Liver (tissue), 9 donors: ENCODE measurements around the gene TEC. TPM values are rescaled to one million over a fixed set of nuclear protein-coding genes. Genes with fewer than 3 reads are reported as not detected.

ENCODE experiments used
- DNase-seq: peaks from one replicate; pipeline ENCODE4 v3.0.0-alpha.2; 2017; ENCODE audit warnings: low spot score
- H3K27ac ChIP-seq, 2 donors: one replicate each; pipeline ENCODE4 v1.7.0; 2013; ENCODE audit warnings: inconsistent platforms in 2 of 2, low read length in 2 of 2, control low read depth in 1 of 2, low read depth in 1 of 2, mild to moderate bottlenecking in 1 of 2
- H3K27me3 ChIP-seq, 4 donors: one replicate each; pipeline versions ENCODE4 v1.6.1 to v1.7.0; 2013; ENCODE audit warnings: low read length in 3 of 4, inconsistent platforms in 1 of 4, mild to moderate bottlenecking in 1 of 4, moderate library complexity in 1 of 4; ENCODE audit not compliant: control insufficient read depth in 4 of 4, insufficient read depth in 4 of 4
- H3K36me3 ChIP-seq, 4 donors: one replicate each; pipeline versions ENCODE4 v1.6.1 to v1.7.0; 2013; ENCODE audit warnings: low read length in 3 of 4, mild to moderate bottlenecking in 3 of 4, low read depth in 1 of 4, moderate library complexity in 1 of 4; ENCODE audit not compliant: control insufficient read depth in 4 of 4, insufficient read depth in 3 of 4
- H3K4me1 ChIP-seq, 4 donors: one replicate each; pipeline versions ENCODE4 v1.6.1 to v1.7.0; 2013; ENCODE audit warnings: low read length in 3 of 4, mild to moderate bottlenecking in 3 of 4, moderate library complexity in 1 of 4; ENCODE audit not compliant: control insufficient read depth in 4 of 4, insufficient read depth in 4 of 4
- H3K4me3 ChIP-seq, 3 donors: one replicate each; pipeline versions ENCODE4 v1.6.1 to v1.7.0; 2013; ENCODE audit warnings: low read length in 3 of 3, control low read depth in 1 of 3, low read depth in 1 of 3, mild to moderate bottlenecking in 1 of 3
- H3K9ac ChIP-seq, 2 donors: one replicate each; pipeline ENCODE4 v1.7.0; 2013; ENCODE audit warnings: low read length in 2 of 2, mild to moderate bottlenecking in 2 of 2, moderate library complexity in 2 of 2, control low read depth in 1 of 2, low read depth in 1 of 2
- H3K9me3 ChIP-seq, 4 donors: one replicate each; pipeline versions ENCODE4 v1.6.1 to v1.7.0; 2013; ENCODE audit warnings: low read length in 3 of 4; ENCODE audit not compliant: control insufficient read depth in 4 of 4
- ATF3 ChIP-seq: IDR thresholded peaks from 2 replicates; pipeline ENCODE4 v1.6.1; 2016; ENCODE audit warnings: antibody characterized with exemption
- EGR1 ChIP-seq, 2 donors: IDR thresholded peaks; 2 replicates each; pipeline ENCODE4 v1.6.1; 2016 to 2018; ENCODE audit warnings: antibody characterized with exemption in 2 of 2, low read depth in 2 of 2
- FOXA1 ChIP-seq: IDR thresholded peaks from 2 replicates; pipeline ENCODE4 v1.6.1; 2016; ENCODE audit warnings: antibody characterized with exemption
- FOXA2 ChIP-seq: IDR thresholded peaks from 2 replicates; pipeline ENCODE4 v1.6.1; 2016; ENCODE audit warnings: antibody characterized with exemption
- GABPA ChIP-seq, 2 donors: IDR thresholded peaks in 1 of 2; conservative IDR thresholded peaks in 1 of 2; 2 replicates each; pipeline ENCODE4 v1.6.1; 2016; ENCODE audit warnings: antibody characterized with exemption in 2 of 2, mild to moderate bottlenecking in 1 of 2, moderate library complexity in 1 of 2
- HNF4A ChIP-seq, 2 donors: conservative IDR thresholded peaks; 2 replicates each; pipeline ENCODE4 v1.6.1; 2016; ENCODE audit warnings: antibody characterized with exemption in 2 of 2, mild to moderate bottlenecking in 2 of 2
- HNF4G ChIP-seq: IDR thresholded peaks from 2 replicates; pipeline ENCODE4 v1.6.1; 2016; ENCODE audit warnings: antibody characterized with exemption
- JUND ChIP-seq, 2 donors: IDR thresholded peaks; 2 replicates each; pipeline ENCODE4 v1.6.1; 2016; ENCODE audit warnings: antibody characterized with exemption in 2 of 2
- MAX ChIP-seq: IDR thresholded peaks from 2 replicates; pipeline ENCODE4 v1.6.1; 2016; ENCODE audit warnings: antibody characterized with exemption
- NR2F2 ChIP-seq: IDR thresholded peaks from 2 replicates; pipeline ENCODE4 v1.6.1; 2016; ENCODE audit warnings: antibody characterized with exemption
- RAD21 ChIP-seq, 2 donors: IDR thresholded peaks; 2 replicates each; pipeline ENCODE4 v1.6.1; 2016; ENCODE audit warnings: antibody characterized with exemption in 2 of 2, mild to moderate bottlenecking in 2 of 2
- RXRA ChIP-seq, 2 donors: IDR thresholded peaks; 2 replicates each; pipeline ENCODE4 v1.6.1; 2017 to 2018; ENCODE audit warnings: antibody characterized with exemption in 2 of 2, mild to moderate bottlenecking in 1 of 2
- SP1 ChIP-seq: IDR thresholded peaks from 2 replicates; pipeline ENCODE4 v1.6.1; 2018; ENCODE audit warnings: antibody characterized with exemption, mild to moderate bottlenecking
- TAF1 ChIP-seq: conservative IDR thresholded peaks from 2 replicates; pipeline ENCODE4 v1.6.1; 2016; ENCODE audit warnings: antibody characterized with exemption, mild to moderate bottlenecking
- YY1 ChIP-seq: IDR thresholded peaks from 2 replicates; pipeline ENCODE4 v1.6.1; 2016; ENCODE audit warnings: antibody characterized with exemption, mild to moderate bottlenecking
- WGBS: extraction: QIAGEN DNeasy Blood & Tissue Kit; methylation state at CpG from one replicate; pipeline ENCODE4 v1.1.7; 2013; 5-methylcytosine and 5-hydroxymethylcytosine counted together
- polyA plus RNA-seq, 2 donors: library from polyadenylated mRNA; stranded (reverse) in 1 of 2; unstranded in 1 of 2; fragments of 200-250 nt in 1 of 2; fragments of >200 nt in 1 of 2; fragmentation: Nextera tagmentation in 1 of 2; extraction: Ambion mirVana in 1 of 2; gene quantifications; one replicate each; pipeline versions ENCODE4 v1.2.1 to v1.2.3, GENCODE V29; 2013 to 2015
- total RNA-seq, 2 donors: library from RNA; depleted of rRNA; stranded (reverse); fragments of >200 nt; gene quantifications; one replicate each; pipeline ENCODE4 v1.2.3, GENCODE V29; 2014
- TF ChIP-seq, protein P1 (sequence below): IDR thresholded peaks from 2 replicates; pipeline ENCODE4 v1.6.1; 2016; ENCODE audit warnings: antibody characterized with exemption
- TF ChIP-seq, protein P2 (sequence below): IDR thresholded peaks from 2 replicates; pipeline ENCODE4 v1.6.1; 2016; ENCODE audit warnings: antibody characterized with exemption, mild to moderate bottlenecking
- TF ChIP-seq, protein P3 (sequence below): fragments of 150-350 bp; IDR thresholded peaks from 2 replicates; pipeline ENCODE4 v1.5.1; 2017; ENCODE audit warnings: improper control_type of control experiment, low read depth, low read length; ENCODE audit not compliant: missing input control
- donor health status: healthy.
- donor health status: healthy.
- donor health status: healthy.
- donor health status: healthy.
- donor health status: healthy.

Gene TEC
- total and polyA plus RNA-seq, 4 donors = 1.1 to 4.7 (median 2.0) TPM

DNA sequence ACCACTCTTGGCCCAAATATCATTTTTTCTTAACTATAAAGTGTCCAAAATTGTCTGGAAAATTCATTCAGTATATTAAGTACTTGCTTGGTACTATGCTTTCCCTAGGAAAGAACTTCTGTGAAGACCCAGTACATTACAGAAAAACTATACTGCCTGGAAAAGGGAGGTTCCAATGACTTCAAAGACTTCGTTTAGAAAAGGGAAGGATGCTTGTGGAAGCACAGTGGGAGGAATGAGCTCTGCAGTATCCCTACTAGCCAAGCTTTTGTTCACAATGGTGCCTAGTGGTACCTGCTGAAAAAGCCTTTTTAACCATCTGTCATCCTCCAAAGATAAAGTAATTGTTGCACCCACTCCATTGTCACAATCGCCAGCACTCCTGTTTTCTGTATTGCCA lies 7.2 kb downstream of the TEC start:
- no peak overlapping the region for H3K9ac ChIP-seq
- 91% methylated on average over 2 of the region's 2 CpGs for WGBS
- H3K9me3 ChIP-seq = no peaks in the 10 kb centered on the region
- H3K27me3 ChIP-seq = no peaks in the 10 kb centered on the region
- H3K36me3 ChIP-seq = no peaks in the 10 kb centered on the region
- H3K4me1 ChIP-seq = peaks cover 0 to 16% (median 0%) of the 10 kb centered on the region in 4 donors
- no peak for DNase-seq
- TF ChIP-seq FOXA1 (no peak), FOXA2 (no peak), RXRA (IDR thresholded peaks at IDR 0.05) (no peak), MAX (no peak), HNF4A (conservative IDR thresholded peaks at IDR 0.05) (no peak), YY1 (no peak), JUND (IDR thresholded peaks at IDR 0.05) (no peak), SP1 (no peak), RAD21 (IDR thresholded peaks at IDR 0.05) (no peak), EGR1 (IDR thresholded peaks at IDR 0.05; ENCODE audit: low read depth in 2 of 2) (no peak), NR2F2 (no peak), ATF3 (no peak), TAF1 (no peak), HNF4G (no peak), GABPA (IDR thresholded peaks at IDR 0.05 in 1 of 2, conservative IDR thresholded peaks at IDR 0.05 in 1 of 2) (no peak)
- TF ChIP-seq, protein P1, sequence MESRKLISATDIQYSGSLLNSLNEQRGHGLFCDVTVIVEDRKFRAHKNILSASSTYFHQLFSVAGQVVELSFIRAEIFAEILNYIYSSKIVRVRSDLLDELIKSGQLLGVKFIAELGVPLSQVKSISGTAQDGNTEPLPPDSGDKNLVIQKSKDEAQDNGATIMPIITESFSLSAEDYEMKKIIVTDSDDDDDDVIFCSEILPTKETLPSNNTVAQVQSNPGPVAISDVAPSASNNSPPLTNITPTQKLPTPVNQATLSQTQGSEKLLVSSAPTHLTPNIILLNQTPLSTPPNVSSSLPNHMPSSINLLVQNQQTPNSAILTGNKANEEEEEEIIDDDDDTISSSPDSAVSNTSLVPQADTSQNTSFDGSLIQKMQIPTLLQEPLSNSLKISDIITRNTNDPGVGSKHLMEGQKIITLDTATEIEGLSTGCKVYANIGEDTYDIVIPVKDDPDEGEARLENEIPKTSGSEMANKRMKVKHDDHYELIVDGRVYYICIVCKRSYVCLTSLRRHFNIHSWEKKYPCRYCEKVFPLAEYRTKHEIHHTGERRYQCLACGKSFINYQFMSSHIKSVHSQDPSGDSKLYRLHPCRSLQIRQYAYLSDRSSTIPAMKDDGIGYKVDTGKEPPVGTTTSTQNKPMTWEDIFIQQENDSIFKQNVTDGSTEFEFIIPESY = no peak
- TF ChIP-seq, protein P2, sequence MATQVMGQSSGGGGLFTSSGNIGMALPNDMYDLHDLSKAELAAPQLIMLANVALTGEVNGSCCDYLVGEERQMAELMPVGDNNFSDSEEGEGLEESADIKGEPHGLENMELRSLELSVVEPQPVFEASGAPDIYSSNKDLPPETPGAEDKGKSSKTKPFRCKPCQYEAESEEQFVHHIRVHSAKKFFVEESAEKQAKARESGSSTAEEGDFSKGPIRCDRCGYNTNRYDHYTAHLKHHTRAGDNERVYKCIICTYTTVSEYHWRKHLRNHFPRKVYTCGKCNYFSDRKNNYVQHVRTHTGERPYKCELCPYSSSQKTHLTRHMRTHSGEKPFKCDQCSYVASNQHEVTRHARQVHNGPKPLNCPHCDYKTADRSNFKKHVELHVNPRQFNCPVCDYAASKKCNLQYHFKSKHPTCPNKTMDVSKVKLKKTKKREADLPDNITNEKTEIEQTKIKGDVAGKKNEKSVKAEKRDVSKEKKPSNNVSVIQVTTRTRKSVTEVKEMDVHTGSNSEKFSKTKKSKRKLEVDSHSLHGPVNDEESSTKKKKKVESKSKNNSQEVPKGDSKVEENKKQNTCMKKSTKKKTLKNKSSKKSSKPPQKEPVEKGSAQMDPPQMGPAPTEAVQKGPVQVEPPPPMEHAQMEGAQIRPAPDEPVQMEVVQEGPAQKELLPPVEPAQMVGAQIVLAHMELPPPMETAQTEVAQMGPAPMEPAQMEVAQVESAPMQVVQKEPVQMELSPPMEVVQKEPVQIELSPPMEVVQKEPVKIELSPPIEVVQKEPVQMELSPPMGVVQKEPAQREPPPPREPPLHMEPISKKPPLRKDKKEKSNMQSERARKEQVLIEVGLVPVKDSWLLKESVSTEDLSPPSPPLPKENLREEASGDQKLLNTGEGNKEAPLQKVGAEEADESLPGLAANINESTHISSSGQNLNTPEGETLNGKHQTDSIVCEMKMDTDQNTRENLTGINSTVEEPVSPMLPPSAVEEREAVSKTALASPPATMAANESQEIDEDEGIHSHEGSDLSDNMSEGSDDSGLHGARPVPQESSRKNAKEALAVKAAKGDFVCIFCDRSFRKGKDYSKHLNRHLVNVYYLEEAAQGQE = no peak
- TF ChIP-seq, protein P3, sequence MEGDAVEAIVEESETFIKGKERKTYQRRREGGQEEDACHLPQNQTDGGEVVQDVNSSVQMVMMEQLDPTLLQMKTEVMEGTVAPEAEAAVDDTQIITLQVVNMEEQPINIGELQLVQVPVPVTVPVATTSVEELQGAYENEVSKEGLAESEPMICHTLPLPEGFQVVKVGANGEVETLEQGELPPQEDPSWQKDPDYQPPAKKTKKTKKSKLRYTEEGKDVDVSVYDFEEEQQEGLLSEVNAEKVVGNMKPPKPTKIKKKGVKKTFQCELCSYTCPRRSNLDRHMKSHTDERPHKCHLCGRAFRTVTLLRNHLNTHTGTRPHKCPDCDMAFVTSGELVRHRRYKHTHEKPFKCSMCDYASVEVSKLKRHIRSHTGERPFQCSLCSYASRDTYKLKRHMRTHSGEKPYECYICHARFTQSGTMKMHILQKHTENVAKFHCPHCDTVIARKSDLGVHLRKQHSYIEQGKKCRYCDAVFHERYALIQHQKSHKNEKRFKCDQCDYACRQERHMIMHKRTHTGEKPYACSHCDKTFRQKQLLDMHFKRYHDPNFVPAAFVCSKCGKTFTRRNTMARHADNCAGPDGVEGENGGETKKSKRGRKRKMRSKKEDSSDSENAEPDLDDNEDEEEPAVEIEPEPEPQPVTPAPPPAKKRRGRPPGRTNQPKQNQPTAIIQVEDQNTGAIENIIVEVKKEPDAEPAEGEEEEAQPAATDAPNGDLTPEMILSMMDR = no peak
- no peak overlapping the region for H3K4me3 ChIP-seq
- H3K27ac ChIP-seq = no peak overlapping the region
